Hepatocyte (in vitro differentiated cells): Measurements from ENCODE around the gene PAX7. TPM values are rescaled to one million over a fixed set of nuclear protein-coding genes. Genes with fewer than 3 reads are reported as not detected.

Experiments
- DNase-seq: peaks from one replicate; pipeline ENCODE4 v3.0.0-alpha.2; 2016; ENCODE audit warnings: low spot score
- H2AFZ ChIP-seq: fragments of 200-600 bp; sonication (generic); 2 replicates; pipeline ENCODE4 v1.6.0; 2016; ENCODE audit warnings: antibody characterized with exemption, mild to moderate bottlenecking
- H3K27ac ChIP-seq: fragments of 200-600 bp; sonication (generic); 2 replicates; pipeline ENCODE4 v1.5.1; 2016; ENCODE audit warnings: mild to moderate bottlenecking
- H3K27me3 ChIP-seq: fragments of 200-600 bp; sonication (generic); 2 replicates; pipeline ENCODE4 v1.6.1; 2016
- H3K36me3 ChIP-seq: fragments of 200-600 bp; sonication (generic); replicated peaks from 2 replicates; pipeline ENCODE4 v1.5.1; 2016; ENCODE audit warnings: low read depth; ENCODE audit not compliant: insufficient read depth
- H3K4me1 ChIP-seq: fragments of 200-600 bp; sonication (generic); 2 replicates; pipeline ENCODE4 v1.5.1; 2016; ENCODE audit warnings: mild to moderate bottlenecking, moderate library complexity; ENCODE audit not compliant: insufficient read depth
- H3K4me2 ChIP-seq: fragments of 200-600 bp; sonication (generic); 2 replicates; pipeline ENCODE4 v1.6.0; 2016
- H3K4me3 ChIP-seq: fragments of 200-600 bp; sonication (generic); 2 replicates; pipeline ENCODE4 v1.5.1; 2016; ENCODE audit warnings: mild to moderate bottlenecking
- H3K79me2 ChIP-seq: fragments of 200-600 bp; sonication (generic); 2 replicates; pipeline ENCODE4 v1.6.0; 2017; ENCODE audit warnings: mild to moderate bottlenecking
- H3K9me2 ChIP-seq: fragments of 200-600 bp; sonication (generic); replicated peaks from 2 replicates; pipeline ENCODE4 v1.6.0; 2017; ENCODE audit warnings: mild to moderate bottlenecking; ENCODE audit not compliant: insufficient read depth
- H3K9me3 ChIP-seq: fragments of 200-600 bp; sonication (generic); 2 replicates; pipeline ENCODE4 v1.5.1; 2016; ENCODE audit warnings: low read depth, mild to moderate bottlenecking
- H4K20me1 ChIP-seq: fragments of 200-600 bp; sonication (generic); 2 replicates; pipeline ENCODE4 v1.6.0; 2016; ENCODE audit warnings: mild to moderate bottlenecking; ENCODE audit not compliant: insufficient read depth, poor library complexity, severe bottlenecking
- CTCF ChIP-seq: fragments of 200-600 bp; sonication (generic); IDR thresholded peaks from 2 replicates; pipeline ENCODE4 v1.5.1; 2016; ENCODE audit warnings: antibody characterized with exemption, mild to moderate bottlenecking; ENCODE audit not compliant: poor library complexity
- EZH2 ChIP-seq: fragments of 200-600 bp; sonication (generic); IDR thresholded peaks from 2 replicates; pipeline ENCODE4 v1.6.1; 2016; ENCODE audit warnings: antibody characterized with exemption, mild to moderate bottlenecking, borderline replicate concordance
- EZH2phosphoT487 ChIP-seq: fragments of 200-600 bp; sonication (generic); IDR thresholded peaks from one replicate; pipeline ENCODE4 v1.6.1; 2018; ENCODE audit warnings: antibody characterized with exemption, mild to moderate bottlenecking, low read depth, moderate library complexity; ENCODE audit not compliant: unreplicated experiment, severe bottlenecking
- WGBS: methylation state at CpG from one replicate; pipeline ENCODE4 v1.1.6; 2016; ENCODE audit warnings: low lambda C conversion rate; ENCODE audit errors: missing lambda C conversion rate; 5-methylcytosine and 5-hydroxymethylcytosine counted together
- polyA plus RNA-seq: library from polyadenylated mRNA; unstranded; fragments of >200 nt; fragmentation: Nextera tagmentation; extraction: Ambion mirVana; gene quantifications from 2 replicates; pipeline ENCODE4 v1.2.1, GENCODE V29; 2016
- total RNA-seq: library from RNA; depleted of rRNA; stranded (reverse); fragments of >200 nt; gene quantifications from 2 replicates; pipeline ENCODE4 v1.2.3, GENCODE V29; 2014

PAX7 gene
- total and polyA plus RNA-seq, 2 experiments from 2014 or later, result not detected

GRCh38 chr1:18778437-18778836 lies 147.8 kb downstream of the PAX7 start:
- H3K9me3 ChIP-seq, result no peaks in the 10 kb centered on the region
- no peaks in the 10 kb centered on the region for H3K36me3 ChIP-seq
- no peak overlapping the region for H2AFZ ChIP-seq
- no peaks in the 10 kb centered on the region for H3K9me2 ChIP-seq
- no peak overlapping the region for H3K4me2 ChIP-seq
- WGBS, result 46% methylated on average over 6 of the region's 6 CpGs
- H4K20me1 ChIP-seq, result no peaks in the 10 kb centered on the region
- DNase-seq, result no peak
- no peak overlapping the region for H3K4me3 ChIP-seq
- H3K79me2 ChIP-seq, result no peaks in the 10 kb centered on the region
- H3K4me1 ChIP-seq, result no peaks in the 10 kb centered on the region
- TF ChIP-seq EZH2 (no peak), CTCF (no peak), EZH2phosphoT487 (no peak)
- H3K27ac ChIP-seq, result no peak overlapping the region
- H3K27me3 ChIP-seq, result no peaks in the 10 kb centered on the region

- Histone ChIP-seq H3K9me2 (no peaks in the 10 kb centered on the region), H3K27ac (no peak overlapping the region), H3K9me3 (no peaks in the 10 kb centered on the region), H3K27me3 (peaks cover 16% of the 10 kb centered on the region), H3K4me3 (no peak overlapping the region), H3K79me2 (no peaks in the 10 kb centered on the region), H3K4me2 (no peak overlapping the region), H3K4me1 (no peaks in the 10 kb centered on the region), H4K20me1 (no peaks in the 10 kb centered on the region), H2AFZ (no peak overlapping the region), H3K36me3 (no peaks in the 10 kb centered on the region)
- no peak for DNase-seq
- TF ChIP-seq EZH2phosphoT487, result no peak
- no peak for TF ChIP-seq CTCF
- no peak for TF ChIP-seq EZH2
These were observed 150.4 kb downstream of the PAX7 start for GRCh38 chr1:18781031-18781430.

- whole genome bisulfite sequencing, result 36% methylated on average over 28 of the region's 28 CpGs
- Histone ChIP-seq H3K79me2 (no peaks in the 10 kb centered on the region), H3K27ac (no peak overlapping the region), H3K9me2 (no peaks in the 10 kb centered on the region), H3K4me1 (no peaks in the 10 kb centered on the region), H3K27me3 (peaks cover 19% of the 10 kb centered on the region), H3K4me2 (peak overlapping the region; percentile 72), H3K9me3 (no peaks in the 10 kb centered on the region), H3K36me3 (no peaks in the 10 kb centered on the region), H2AFZ (peak overlapping the region; percentile 33), H3K4me3 (no peak overlapping the region), H4K20me1 (no peaks in the 10 kb centered on the region)
- no peak for DNase-seq
- TF ChIP-seq CTCF (no peak), EZH2 (no peak)
These were observed 153.2 kb downstream of the PAX7 start for GRCh38 chr1:18783705-18784481.
